HepG2 (cell line): ENCODE results near the gene ETS2. TPM values are rescaled to one million over a fixed set of nuclear protein-coding genes. Genes with fewer than 3 reads are reported as not detected.

Experiments
- BCL3 ChIP-seq: sonication (generic); formaldehyde crosslinking; IDR thresholded peaks from 2 replicates; pipeline ENCODE4 v1.5.1; 2020; ENCODE audit warnings: mild to moderate bottlenecking, missing genetic modification reagents, moderate library complexity
- CTCF ChIP-seq: sonication (generic); formaldehyde crosslinking; IDR thresholded peaks from 2 replicates; pipeline ENCODE4 v1.5.0; 2020; ENCODE audit warnings: mild to moderate bottlenecking, missing genetic modification reagents, moderate library complexity
- IKZF1 ChIP-seq: fragments of 450-650 bp; IDR thresholded peaks from 2 replicates; pipeline ENCODE4 v1.7.1; 2016
- KAT8 ChIP-seq: IDR thresholded peaks from 2 replicates; pipeline ENCODE4 v1.6.1; 2016; ENCODE audit warnings: missing genetic modification reagents, missing compliant biosample characterization
- MYC ChIP-seq: sonication (generic); formaldehyde crosslinking; IDR thresholded peaks from 2 replicates; pipeline ENCODE4 v1.9.0; 2021; ENCODE audit warnings: missing genetic modification reagents, borderline replicate concordance
- NFIC ChIP-seq: IDR thresholded peaks from 2 replicates; pipeline ENCODE4 v1.6.1; 2012; ENCODE audit warnings: mild to moderate bottlenecking, low read length, inconsistent platforms
- PRDM4 ChIP-seq: sonication (generic); formaldehyde crosslinking; IDR thresholded peaks from 2 replicates; pipeline ENCODE4 v1.9.0; 2021; ENCODE audit warnings: missing genetic modification reagents, borderline replicate concordance
- RFXAP ChIP-seq: sonication (generic); formaldehyde crosslinking; IDR thresholded peaks from 2 replicates; pipeline ENCODE4 v1.4.0; 2020; ENCODE audit warnings: missing genetic modification reagents, borderline replicate concordance
- SALL1 ChIP-seq: sonication (generic); formaldehyde crosslinking; IDR thresholded peaks from 2 replicates; pipeline ENCODE4 v1.8.0; 2022; ENCODE audit warnings: mild to moderate bottlenecking, missing genetic modification reagents
- ZBTB40 ChIP-seq, 2 experiments: fragments of 450-650 bp in 1 of 2; sonication (generic) in 1 of 2; formaldehyde crosslinking in 1 of 2; IDR thresholded peaks; 2 replicates each; pipeline versions ENCODE4 v1.6.1 to v1.8.0; 2016 to 2022; ENCODE audit warnings: antibody characterized with exemption in 1 of 2, mild to moderate bottlenecking in 1 of 2, missing genetic modification reagents in 1 of 2
- ZNF253 ChIP-seq: sonication (generic); formaldehyde crosslinking; IDR thresholded peaks from 2 replicates; pipeline ENCODE4 v1.8.0; 2022; ENCODE audit warnings: mild to moderate bottlenecking, missing genetic modification reagents, borderline replicate concordance
- ZNF264 ChIP-seq: sonication (generic); formaldehyde crosslinking; IDR thresholded peaks from 2 replicates; pipeline ENCODE4 v1.4.0; 2020; ENCODE audit warnings: missing genetic modification reagents
- ZNF773 ChIP-seq: sonication (generic); formaldehyde crosslinking; IDR thresholded peaks from 2 replicates; pipeline ENCODE4 v1.4.0; 2020; ENCODE audit warnings: missing genetic modification reagents, borderline replicate concordance
- polyA plus RNA-seq, 8 experiments: library from polyadenylated mRNA; depleted of rRNA in 3 of 8; stranded (reverse) in 7 of 8; unstranded in 1 of 8; fragments of >200 nt; fragmentation: Illumina TruSeq in 4 of 8; extraction: Trizol in 4 of 8; gene quantifications; 2 replicates each; pipeline versions ENCODE4 v1.2.1 to v1.2.3, GENCODE V29; 2011 to 2016; ENCODE audit warnings: low read depth in 4 of 8, missing spikeins in 1 of 8, mixed read lengths in 1 of 8; ENCODE audit not compliant: insufficient read depth in 1 of 8
- total RNA-seq, 5 experiments: library from RNA; depleted of rRNA; stranded (reverse); fragments of >200 nt; fragmentation: Illumina TruSeq; extraction: Trizol; gene quantifications; 2 replicates each; pipeline ENCODE4 v1.2.3, GENCODE V29; 2016; ENCODE audit warnings: low read depth in 1 of 5

ETS2 gene
- total and polyA plus RNA-seq, 2 of the 13 experiments (the other 11 are each of a cell fraction or from before 2014, with no cell fraction given): 24.6 to 64.4 TPM

GRCh38 chr21:38805328-38806152, at the start of gene ETS2 (continued):
- TF ChIP-seq BCL3 (CRISPR knock-in tag) (peak; percentile 92; the same call in 1 of the 2 replicates), ZNF773 (CRISPR knock-in tag) (peak; percentile 55; the same call in 1 of the 2 replicates), SALL1 (CRISPR knock-in tag) (peak; percentile 95), KAT8 (peak; percentile 49), IKZF1 (no peak), PRDM4 (CRISPR knock-in tag) (no peak), ZNF264 (CRISPR knock-in tag) (no peak; the same call in 1 of the 2 replicates), NFIC (no peak), ZBTB40 (IDR thresholded peaks at IDR 0.05) (no peak), ZBTB40 (CRISPR knock-in tag; IDR thresholded peaks at IDR 0.05) (peak; percentile 87), CTCF (CRISPR knock-in tag) (peak; percentile 24; the same call in 1 of the 2 replicates), RFXAP (CRISPR knock-in tag) (no peak; the same call in 1 of the 2 replicates), MYC (peak; percentile 97), ZNF253 (CRISPR knock-in tag) (0 out of 2 replicates have a peak, but pooled peaks have one; percentile 48)
